DOHH2 (cell line): Measurements from ENCODE around the gene IL9.

Source experiments
- H3F3A ChIP-seq: fragments of 200-600 bp; sonication (generic), shearing (Covaris generic); 2 replicates; pipeline ENCODE4 v1.6.0; 2016; ENCODE audit warnings: antibody characterized with exemption, mild to moderate bottlenecking; ENCODE audit not compliant: control insufficient read depth, insufficient read depth
- H3K27ac ChIP-seq: fragments of 200-600 bp; sonication (generic); 2 replicates; pipeline ENCODE4 v1.5.1; 2014; ENCODE audit warnings: low read depth, mild to moderate bottlenecking, low read length, moderate library complexity
- H3K27me3 ChIP-seq: fragments of 200-600 bp; sonication (generic); 2 replicates; pipeline ENCODE4 v1.6.1; 2014; ENCODE audit warnings: mild to moderate bottlenecking, low read length, mixed read lengths; ENCODE audit not compliant: control insufficient read depth
- H3K36me3 ChIP-seq: fragments of 200-600 bp; sonication (generic); 2 replicates; pipeline ENCODE4 v1.6.1; 2014; ENCODE audit warnings: mild to moderate bottlenecking, low read length, moderate library complexity, mixed read lengths; ENCODE audit not compliant: control insufficient read depth
- H3K4me1 ChIP-seq: fragments of 200-600 bp; sonication (generic); 2 replicates; pipeline ENCODE4 v1.6.1; 2014; ENCODE audit warnings: mild to moderate bottlenecking, low read length, mixed read lengths; ENCODE audit not compliant: control insufficient read depth
- H3K4me2 ChIP-seq: fragments of 200-600 bp; sonication (generic); 2 replicates; pipeline ENCODE4 v1.6.0; 2014; ENCODE audit warnings: mild to moderate bottlenecking, low read length, moderate library complexity
- H3K4me3 ChIP-seq: fragments of 200-600 bp; sonication (generic); 2 replicates; pipeline ENCODE4 v1.5.1; 2014; ENCODE audit warnings: mild to moderate bottlenecking, low read length, mixed read lengths
- H3K79me2 ChIP-seq: fragments of 200-600 bp; sonication (generic); 2 replicates; pipeline ENCODE4 v1.6.1; 2014; ENCODE audit warnings: mild to moderate bottlenecking, low read length, mixed read lengths; ENCODE audit not compliant: control insufficient read depth
- H3K9me2 ChIP-seq: fragments of 200-600 bp; sonication (generic); replicated peaks from 2 replicates; pipeline ENCODE4 v1.6.1; 2014; ENCODE audit warnings: mild to moderate bottlenecking, low read length, mixed read lengths; ENCODE audit not compliant: control insufficient read depth
- H3K9me3 ChIP-seq: fragments of 200-600 bp; sonication (generic); 2 replicates; pipeline ENCODE4 v1.6.1; 2014; ENCODE audit warnings: antibody characterized with exemption, low read length, mixed read lengths; ENCODE audit not compliant: control insufficient read depth, insufficient read depth
- H4K20me1 ChIP-seq: fragments of 200-600 bp; sonication (generic); 2 replicates; pipeline ENCODE4 v1.6.0; 2014; ENCODE audit warnings: low read depth, mild to moderate bottlenecking, antibody characterized with exemption, low read length, moderate library complexity; ENCODE audit not compliant: control insufficient read depth, insufficient read depth
- CTCF ChIP-seq: fragments of 200-600 bp; sonication (generic); IDR thresholded peaks from one replicate; pipeline ENCODE4 v1.5.1; 2014; ENCODE audit warnings: antibody characterized with exemption, mild to moderate bottlenecking, low read depth, low read length; ENCODE audit not compliant: poor library complexity, severe bottlenecking
- EZH2phosphoT487 ChIP-seq: fragments of 200-600 bp; sonication (generic); IDR thresholded peaks from 2 replicates; pipeline ENCODE4 v1.6.1; 2017; ENCODE audit warnings: borderline replicate concordance, mild to moderate bottlenecking, antibody characterized with exemption, low read length, moderate library complexity, mixed read lengths

The IL9 gene

GRCh38 chr5:135877570-135878155, 18.0 kb downstream of the IL9 start:
- H4K20me1 ChIP-seq, result no peaks in the 10 kb centered on the region

GRCh38 chr5:135876146-135876545, 19.5 kb downstream of the IL9 start:
- no peaks in the 10 kb centered on the region for H3K4me1 ChIP-seq
- H3K9me2 ChIP-seq, result no peaks in the 10 kb centered on the region
- no peak overlapping the region for H3K27ac ChIP-seq
- TF ChIP-seq CTCF, result no peak
- no peak for TF ChIP-seq EZH2phosphoT487
- no peaks in the 10 kb centered on the region for H3K9me3 ChIP-seq
- no peak overlapping the region for H3K4me3 ChIP-seq
- H3K79me2 ChIP-seq, result no peaks in the 10 kb centered on the region
- H3K4me2 ChIP-seq, result no peak overlapping the region
- H3K36me3 ChIP-seq, result no peaks in the 10 kb centered on the region
- H4K20me1 ChIP-seq, result no peaks in the 10 kb centered on the region
- no peaks in the 10 kb centered on the region for H3F3A ChIP-seq
- H3K27me3 ChIP-seq, result 0 out of 2 replicates have a peak, but pooled peaks cover 2% of the 10 kb centered on the region

More at GRCh38 chr5:135877570-135878155, 18.0 kb downstream of the IL9 start:
- Histone ChIP-seq H3F3A (no peaks in the 10 kb centered on the region), H3K9me2 (no peaks in the 10 kb centered on the region), H3K27ac (no peak overlapping the region), H3K27me3 (0 out of 2 replicates have a peak, but pooled peaks cover 5% of the 10 kb centered on the region), H3K4me2 (no peak overlapping the region), H3K4me1 (no peaks in the 10 kb centered on the region), H3K79me2 (no peaks in the 10 kb centered on the region), H3K4me3 (no peak overlapping the region), H3K9me3 (no peaks in the 10 kb centered on the region), H3K36me3 (no peaks in the 10 kb centered on the region)
- TF ChIP-seq CTCF (no peak), EZH2phosphoT487 (no peak)

GRCh38 chr5:135875567-135875966, 20.1 kb downstream of the IL9 start:
- Histone ChIP-seq H3K36me3 (no peaks in the 10 kb centered on the region), H3K9me2 (no peaks in the 10 kb centered on the region), H3F3A (no peaks in the 10 kb centered on the region), H3K27me3 (0 out of 2 replicates have a peak, but pooled peaks cover 2% of the 10 kb centered on the region), H3K27ac (no peak overlapping the region), H3K4me3 (no peak overlapping the region), H3K9me3 (no peaks in the 10 kb centered on the region), H3K4me1 (no peaks in the 10 kb centered on the region), H3K79me2 (no peaks in the 10 kb centered on the region), H4K20me1 (no peaks in the 10 kb centered on the region), H3K4me2 (no peak overlapping the region)
- TF ChIP-seq CTCF (no peak), EZH2phosphoT487 (no peak)
